CD4-positive, alpha-beta T cell treated with Interleukin-4 for 4 hours (primary cell): Measurements from ENCODE around the gene FRMD4A.

Experiments used
- DNase-seq: peaks from one replicate; pipeline ENCODE4 v3.0.0-alpha.2; 2020

The FRMD4A gene

DNA sequence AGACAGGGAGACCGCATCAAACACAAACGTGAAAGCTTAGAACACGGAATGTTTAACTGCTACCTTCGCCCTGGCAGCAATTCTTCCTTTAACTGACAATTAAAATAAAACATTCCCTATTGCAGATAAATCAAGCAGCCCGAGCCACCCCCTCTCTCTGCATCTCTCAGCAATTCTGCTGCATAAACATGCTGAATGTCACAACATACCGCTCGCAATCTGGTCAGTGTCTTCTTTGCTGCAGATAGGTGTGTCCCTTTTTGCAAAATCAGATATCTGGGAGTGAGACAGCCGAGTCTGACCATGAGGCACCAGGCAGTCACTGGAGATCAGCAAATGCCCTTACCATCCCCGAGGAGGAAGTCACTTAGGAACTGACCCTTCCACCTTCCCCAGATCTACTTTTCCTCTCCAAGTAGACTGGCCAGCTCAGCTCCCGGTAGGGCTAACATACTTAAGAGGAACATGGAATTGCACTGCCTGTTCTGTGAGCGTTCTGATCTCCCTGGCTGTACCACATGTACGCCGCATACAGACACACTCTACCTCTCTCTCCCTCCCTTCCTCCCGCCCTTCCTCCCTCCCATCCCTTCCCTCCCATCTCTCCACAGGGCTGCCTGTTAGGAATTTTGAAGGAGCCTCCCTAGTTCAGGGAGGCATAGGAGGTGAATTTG, at the start of gene FRMD4A:
Gene FRMD4A (minus strand): TSS at position 537 of the 674 bp plus-strand sequence.
- no peak for DNase-seq

DNA sequence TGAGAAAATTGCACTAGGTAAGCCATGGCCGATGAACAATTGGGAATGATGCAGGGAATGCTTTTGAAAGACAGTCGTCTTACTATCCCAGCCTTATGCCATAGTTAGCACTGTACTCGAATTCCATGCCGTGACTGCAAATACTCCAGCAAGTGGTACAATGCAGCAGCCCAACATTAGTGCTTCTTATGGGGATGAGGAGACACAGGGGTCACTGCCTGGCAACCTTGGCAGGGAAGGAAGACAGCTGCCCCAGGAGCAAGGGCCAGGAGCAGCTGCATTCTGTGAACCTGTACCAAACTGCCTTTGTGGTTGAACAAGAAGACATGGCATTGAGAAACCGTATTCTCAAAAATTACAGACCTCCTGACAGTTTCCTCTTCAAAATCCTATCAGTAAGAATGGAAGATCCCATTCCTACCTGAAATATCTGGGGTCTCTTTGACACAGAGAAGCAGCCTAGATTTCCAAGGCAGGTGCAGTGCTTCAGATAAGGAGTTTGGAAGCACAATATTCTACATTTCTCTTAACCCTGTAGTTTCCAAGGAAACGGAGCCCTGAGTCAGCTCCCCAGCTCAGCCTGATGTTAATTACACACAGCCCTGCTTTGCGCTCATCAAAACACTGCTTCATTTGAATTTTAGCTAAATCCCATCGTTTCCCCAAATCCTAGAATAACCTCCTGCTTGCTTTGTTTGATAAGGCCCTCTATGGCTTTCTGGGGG, 49.0 kb upstream of the FRMD4A start:
- no peak for DNase-seq

DNA sequence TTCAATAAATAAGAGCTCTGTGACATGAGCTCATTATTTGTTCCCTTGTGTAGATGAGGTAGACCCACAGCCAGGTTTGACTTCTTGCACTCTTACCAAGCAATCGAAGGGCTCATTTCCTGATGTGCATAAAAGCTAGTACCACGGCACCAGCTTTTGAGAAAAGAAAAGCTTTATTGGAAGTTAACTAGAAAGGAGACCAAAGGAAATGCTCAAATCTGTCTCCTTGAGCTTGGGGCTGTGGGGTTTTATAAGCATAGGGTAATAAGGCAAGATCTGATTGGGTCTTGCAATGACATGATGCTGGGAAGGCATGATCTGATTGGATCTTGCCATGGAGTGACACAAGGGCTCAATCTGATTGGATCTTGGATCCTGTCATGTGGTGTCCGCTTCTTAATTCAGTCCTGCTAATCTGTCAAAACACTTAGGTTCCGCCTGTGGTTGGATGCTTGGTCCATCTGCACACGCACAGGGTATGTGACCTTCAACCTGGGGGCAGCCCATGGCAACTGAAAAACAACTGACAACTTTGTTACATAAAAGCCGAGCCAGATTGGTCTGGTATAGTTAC, 47.8 kb upstream of the FRMD4A start:
- no peak for DNase-seq

DNA sequence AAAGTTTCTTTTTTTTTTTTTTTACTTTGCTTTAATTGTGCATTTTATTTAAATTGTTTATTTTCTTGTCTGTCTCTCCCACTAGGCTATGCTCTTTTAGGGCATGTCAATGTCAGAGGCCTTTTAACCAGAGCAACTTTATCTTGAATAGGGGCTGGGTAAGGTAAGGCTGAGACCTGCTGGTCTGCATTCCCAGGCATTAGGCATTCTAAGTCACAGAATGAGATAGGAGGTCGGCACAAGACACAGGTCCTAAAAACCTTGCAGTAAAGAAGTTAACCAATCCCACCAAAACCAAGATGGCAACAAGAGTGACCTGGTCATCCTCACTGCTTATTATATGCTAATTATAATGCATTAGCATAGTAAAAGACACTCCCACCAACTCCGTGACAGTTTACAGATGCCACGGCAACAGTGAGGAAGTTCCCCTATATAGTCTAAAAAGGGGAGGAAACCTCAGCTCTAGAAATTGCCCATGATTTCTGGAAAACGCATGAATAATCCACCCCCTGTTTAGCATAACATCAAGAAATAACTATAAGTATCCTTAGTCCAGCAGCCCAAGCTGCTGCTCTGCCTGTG, 47.0 kb upstream of the FRMD4A start:
- no peak for DNase-seq

DNA sequence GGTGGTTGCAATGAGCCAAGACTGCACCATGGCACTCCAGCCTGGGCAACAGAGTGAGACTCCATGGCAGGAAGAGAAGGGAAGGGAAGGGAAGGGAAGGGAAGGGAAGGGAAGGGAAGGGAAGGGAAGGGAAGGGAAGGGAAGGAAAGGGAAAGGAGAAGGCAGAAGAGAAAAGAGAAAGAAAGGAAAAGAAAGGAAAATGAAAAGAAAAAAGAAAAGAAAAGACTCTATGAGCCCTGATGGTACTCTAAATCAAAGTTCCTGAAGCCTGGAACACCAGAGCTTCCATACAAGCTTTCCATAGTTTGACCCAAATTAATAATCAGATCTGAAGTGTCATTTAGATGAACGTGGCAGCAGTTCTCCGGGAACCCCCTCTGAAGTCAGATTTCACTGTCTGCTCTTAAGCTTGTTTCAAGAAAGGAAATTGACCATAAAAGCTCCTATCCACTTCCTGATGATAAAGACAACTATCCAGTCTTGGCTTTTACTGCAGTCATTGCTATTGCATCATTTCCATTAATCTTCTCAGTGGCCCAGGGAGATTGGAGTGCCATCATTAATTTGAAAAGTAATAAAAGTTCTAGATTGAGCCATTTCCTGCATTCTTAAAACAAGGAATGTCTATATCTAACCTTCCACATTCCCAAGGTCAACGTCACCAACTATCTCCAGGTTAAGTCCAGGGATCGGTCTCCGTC, 44.2 kb upstream of the FRMD4A start:
- no peak for DNase-seq

DNA sequence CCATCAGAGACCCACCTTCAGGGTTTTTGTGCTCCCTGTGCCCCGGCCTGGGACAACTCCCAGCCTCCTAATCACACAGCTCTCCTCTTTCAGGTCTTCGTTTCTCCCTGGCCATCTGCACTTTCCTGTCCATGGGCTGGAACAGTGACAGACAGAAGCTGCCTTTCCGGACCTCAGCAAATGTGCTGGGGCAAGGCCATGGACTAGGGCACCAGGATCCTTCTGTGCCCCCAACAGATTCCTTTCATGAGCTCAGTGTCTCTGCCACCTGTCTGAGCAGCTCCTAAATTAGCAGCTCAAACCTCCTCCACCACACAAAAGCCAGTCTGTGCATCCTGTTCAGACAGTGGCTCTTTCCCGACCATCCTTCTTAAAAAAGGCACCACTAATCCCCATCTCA, 41.9 kb upstream of the FRMD4A start:
- DNase-seq = no peak

DNA sequence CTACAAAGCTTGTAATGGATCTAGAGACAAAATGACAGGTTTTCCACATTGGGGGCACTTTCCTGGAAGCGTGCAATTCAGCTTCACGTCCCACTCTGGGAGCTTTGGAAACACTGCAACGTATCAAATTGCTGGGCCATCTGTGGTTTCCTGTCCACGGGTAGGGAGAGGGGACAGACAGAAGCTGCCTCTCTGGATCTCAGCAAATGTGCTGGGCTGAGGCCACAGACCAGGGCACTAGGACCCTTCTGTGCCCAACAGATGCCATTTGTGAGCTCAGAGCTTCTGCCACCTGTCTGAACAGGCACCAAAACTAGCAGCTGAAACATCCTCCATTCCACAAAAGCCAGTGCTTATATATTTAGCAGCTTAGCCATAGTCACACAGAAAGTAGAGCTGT, 40.9 kb upstream of the FRMD4A start:
- no peak for DNase-seq

DNA sequence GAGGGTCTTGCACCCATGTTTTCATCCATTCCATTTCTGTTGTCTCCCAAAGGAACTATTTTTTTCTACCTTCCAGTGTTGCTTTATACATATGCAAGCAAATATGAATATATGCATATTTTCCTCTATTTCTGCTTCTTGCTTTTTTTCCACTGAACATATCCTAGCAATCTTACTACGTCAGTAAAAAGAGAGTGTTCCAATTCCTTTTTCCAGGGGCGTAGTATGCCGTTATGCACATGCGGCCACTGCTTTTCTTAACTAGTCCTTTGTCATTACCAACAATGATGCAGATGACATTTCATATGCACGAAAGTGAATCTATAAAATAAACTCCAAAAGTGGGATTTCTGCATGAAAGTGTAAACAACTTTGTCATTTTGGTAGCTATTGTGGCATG, 40.2 kb upstream of the FRMD4A start:
- no peak for DNase-seq

DNA sequence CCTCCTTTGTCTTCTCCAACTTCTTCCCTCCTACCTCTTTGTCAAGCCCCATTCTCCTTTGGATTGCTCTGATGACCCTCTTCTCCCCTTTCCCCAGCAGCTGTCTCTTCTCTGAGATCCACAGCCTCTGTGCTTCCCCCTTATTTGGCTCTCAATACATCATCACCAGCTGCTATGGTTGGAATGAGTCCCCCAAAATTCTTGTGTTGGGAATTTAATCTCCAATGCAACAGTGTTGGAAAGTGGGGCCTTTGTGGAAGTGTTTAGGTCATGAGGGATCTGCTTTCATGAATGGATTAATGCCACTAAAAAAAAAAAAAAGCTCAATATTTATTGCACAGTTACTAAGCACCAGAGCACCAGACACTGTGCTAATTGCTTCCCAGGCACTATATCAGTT, 39.2 kb upstream of the FRMD4A start:
- DNase-seq = no peak

DNA sequence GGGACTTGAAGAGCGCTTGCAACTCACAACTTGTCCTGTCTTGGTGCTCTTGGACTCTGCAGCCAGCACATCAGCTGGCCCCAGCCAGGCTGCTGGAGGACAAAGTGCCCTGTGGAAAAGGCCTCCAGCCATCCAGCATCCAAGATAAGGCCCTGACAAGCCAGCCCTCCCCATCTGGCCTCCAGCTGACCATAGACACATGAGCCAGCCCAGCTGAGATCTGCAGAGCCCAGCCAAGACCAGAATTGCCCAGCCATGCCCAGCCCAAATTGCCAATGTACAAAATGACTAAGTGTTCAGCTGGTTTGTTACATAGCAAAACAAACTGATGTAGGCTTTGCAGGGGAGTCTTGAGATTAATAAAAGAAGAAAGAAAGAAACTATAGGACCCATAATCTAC, 36.0 kb upstream of the FRMD4A start:
- no peak for DNase-seq

DNA sequence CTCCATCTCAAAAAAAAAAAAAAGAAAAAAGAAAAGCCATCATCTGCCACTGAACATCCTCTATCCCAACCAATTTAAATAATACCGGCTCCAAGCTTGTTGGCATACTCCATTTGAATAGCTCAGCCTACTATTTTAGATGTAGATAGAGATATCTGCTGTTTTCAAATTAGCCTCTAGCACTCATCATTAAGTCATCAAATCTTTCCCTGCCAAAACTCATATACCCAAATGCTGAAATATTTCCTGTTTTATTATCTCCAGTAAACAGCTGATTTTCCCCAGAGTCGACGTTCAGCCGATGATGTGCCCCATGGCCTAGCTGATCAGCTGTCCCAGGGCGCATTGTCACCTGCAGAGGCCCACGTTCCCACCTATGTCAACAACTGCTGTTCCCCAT, 34.5 kb upstream of the FRMD4A start:
- no peak for DNase-seq

DNA sequence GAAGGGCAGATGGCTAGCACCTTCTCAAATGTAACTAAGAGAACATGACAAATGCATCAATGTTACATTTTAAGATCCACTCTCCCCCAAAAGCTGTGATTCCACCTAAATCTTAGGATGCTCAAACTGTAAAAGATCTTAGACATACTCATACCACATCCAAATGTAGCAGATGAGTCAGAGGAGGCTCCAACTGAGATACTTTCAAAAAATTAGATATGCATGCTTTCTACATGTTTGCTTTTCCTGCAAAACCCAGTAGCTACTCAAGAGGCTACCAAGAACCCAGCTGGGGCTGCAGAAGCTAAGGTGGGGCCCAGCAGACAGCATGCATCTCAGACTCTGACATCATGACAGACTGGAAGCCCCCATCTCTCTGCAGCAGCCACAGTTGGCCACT, 31.4 kb upstream of the FRMD4A start:
- DNase-seq = no peak

DNA sequence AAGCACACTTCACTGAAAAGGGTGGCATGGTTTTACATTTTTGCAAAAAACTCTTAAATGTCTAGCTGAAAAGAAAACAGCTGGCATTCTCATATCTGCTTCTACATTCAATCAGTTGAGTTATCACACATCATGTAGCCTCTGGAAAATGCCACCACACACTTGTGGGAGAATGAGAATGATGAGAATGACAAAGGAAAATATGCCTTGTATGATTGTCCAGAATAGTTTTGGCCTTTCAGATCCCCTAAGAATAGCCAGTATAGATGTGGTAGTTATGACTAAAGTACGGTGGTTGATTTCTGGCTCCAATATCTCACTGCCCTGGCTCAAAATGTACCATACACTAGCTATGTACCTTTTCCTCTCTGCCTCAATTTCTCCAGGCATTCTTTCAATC, 30.2 kb upstream of the FRMD4A start:
- DNase-seq = no peak

DNA sequence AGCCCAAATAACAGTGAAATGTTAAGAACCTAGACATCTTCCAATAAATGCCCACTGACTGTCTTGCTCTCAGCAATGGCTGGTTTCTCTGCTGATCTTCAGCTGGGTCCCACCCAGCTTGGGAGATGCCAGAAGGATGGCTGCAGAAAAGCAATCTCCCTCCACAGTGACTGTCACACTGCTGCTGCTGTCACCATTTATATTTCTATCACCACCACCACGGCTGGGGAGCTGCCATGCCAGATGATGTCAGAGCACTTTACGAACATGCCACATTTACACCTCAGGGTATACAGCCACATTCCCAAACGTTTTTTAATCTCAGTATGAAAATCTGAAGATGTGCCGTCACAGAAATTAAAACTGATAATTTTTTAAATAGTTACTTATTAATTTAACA, 29.8 kb upstream of the FRMD4A start:
- no peak for DNase-seq

DNA sequence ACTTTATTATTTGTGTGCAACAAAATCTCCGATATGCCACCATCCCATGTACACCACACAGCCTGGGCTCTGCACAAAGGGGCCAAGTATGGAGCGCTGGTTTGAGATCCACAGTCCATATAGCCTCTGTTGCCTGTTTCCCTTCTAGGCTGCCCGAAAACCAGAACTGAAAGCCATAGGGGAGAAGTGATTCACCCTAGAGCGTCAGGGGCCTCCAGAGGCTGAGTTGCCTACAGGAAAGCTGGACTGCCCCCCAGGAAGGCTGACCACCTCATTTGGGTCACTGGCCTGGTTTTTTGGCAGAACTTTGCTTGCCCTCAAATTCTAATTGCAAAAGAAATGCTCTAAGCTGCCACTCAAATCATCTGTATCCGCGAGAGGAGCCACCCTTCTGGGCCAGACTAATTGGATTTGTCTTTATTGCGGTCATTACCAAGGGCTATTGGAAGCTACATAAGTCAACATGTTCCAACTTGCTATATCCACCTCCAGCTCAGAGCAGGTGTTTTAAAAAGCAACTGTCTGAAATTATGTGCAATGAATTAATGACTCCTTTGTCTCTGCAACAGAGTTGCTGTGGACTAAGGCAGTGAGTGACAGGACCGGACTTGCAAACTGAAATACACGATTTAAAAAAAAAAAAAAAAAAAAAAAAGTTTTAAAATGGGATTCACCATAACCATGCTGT, 28.3 kb upstream of the FRMD4A start:
- no peak for DNase-seq

DNA sequence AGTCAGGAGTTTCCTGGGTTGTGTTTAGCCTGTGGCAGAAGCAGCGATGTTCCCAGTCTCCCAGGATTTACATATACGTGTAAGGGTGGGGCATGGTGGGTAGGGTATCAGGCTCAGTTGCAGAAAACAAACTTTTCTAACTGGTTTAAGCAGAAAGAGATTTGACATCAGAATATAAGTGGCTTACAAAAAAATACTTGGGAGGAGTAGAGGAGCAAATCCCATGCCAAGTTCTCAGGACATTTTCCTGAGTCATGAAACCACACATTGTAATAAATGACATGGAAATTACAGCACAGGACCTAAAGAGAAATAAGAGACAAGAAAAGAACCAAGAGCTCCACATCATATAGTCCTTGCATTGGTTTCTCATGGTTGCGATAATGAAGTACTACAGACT, 26.2 kb upstream of the FRMD4A start:
- DNase-seq = no peak

DNA sequence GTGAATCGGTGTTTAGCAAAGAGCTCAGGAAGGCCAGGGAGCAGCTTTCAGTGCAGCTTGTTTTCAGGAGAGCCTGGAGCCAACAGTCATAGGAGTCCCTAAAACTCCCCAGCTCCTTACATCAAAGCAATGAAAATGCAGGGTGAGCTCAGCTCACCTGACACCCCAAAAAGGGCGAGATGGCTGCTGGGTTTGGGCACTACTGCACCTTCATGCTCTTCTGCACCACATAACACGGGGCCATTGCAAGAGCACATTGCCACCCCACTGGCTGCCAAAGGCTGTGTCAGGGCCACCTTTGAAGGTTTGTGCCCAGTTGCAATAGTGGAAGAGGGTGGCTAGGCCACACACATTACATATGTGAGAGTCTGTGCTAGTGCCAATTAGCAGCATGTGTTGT, 25.0 kb upstream of the FRMD4A start:
- no peak for DNase-seq

DNA sequence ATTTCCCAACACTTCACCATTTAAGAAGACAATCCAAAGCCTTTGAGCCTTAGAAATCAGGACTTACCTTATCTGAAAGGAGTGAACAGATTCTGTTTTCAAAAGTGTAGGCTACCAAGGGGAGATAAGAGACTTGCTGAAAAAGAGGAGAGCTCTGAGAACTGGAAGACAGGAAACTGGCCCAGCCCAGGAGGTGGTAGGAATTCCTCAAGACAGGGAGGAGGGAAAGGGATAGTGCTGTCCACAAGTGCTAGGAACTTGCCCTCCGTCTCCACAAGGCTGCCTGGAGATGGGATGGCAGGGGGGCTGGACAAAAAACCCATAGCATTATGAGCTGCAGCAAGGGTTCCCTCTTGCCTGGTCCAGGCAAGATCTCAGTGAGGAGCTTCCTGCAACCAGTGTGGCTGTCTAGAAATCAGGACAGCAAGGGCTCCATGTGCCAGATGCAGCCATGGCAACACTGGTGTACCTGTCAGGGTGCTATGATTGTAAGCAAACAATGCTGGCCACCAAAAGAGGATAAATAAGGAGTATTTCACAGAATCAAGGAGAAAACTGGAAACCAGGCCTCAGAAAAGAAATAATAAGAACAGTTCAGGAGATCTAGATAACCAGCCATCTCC, 22.7 kb upstream of the FRMD4A start:
- DNase-seq = no peak

DNA sequence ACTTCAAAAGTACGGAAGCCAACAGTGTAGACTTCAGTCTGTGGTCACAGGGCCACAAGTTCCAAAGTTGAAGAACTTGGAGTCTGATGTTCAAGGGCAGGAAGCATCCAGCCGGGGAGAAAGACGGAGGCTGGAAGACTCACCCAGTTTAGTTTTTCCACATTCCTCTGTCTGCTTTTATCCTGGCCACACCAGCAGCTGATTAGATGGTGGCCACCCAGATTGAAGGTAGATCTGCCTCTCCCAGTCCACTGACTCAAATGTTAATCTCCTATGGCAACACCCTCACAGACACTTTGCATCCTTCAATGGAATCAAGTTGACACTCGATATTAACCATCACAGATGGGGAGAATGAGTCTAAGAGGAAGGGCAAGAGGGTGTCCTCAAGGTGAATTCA, 19.3 kb upstream of the FRMD4A start:
- DNase-seq = no peak

DNA sequence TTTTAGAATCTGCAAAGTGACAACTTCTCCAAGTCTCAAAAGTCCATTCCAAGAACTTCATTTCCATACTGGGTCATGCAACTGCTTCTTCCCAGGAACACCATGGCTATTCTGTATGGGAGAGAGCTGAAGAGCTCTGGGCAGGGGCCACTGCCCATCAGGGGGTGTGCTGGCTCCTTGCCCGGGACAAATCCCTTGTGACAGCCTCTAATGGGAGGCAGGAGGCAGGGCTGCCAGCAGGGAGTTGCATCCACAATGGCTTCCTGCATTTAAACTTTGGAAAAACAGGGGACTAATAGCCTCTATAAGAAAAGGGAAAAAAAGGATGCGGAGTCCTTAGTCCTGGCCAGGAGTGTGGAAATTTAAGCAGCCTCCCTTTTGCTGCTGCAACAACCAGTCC, 18.4 kb upstream of the FRMD4A start:
- DNase-seq = no peak

DNA sequence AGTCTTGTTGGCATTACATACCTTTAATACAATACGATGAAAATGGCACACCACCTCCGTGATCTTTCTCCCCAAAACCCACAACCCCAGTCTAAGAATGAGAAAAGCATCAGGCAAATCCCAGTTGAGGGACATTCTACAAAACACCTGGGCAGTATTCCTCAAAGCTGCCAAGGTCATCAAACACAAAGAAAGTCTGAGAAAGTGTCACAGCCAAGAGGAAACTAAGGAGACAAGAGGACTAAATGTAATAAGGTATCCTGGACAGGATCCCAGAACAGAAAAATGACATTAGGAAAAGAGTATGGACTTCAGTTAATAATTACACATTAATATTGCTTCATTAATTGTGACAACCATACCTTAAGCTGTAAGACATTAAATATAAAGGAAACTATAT, 14.5 kb upstream of the FRMD4A start:
- no peak for DNase-seq

DNA sequence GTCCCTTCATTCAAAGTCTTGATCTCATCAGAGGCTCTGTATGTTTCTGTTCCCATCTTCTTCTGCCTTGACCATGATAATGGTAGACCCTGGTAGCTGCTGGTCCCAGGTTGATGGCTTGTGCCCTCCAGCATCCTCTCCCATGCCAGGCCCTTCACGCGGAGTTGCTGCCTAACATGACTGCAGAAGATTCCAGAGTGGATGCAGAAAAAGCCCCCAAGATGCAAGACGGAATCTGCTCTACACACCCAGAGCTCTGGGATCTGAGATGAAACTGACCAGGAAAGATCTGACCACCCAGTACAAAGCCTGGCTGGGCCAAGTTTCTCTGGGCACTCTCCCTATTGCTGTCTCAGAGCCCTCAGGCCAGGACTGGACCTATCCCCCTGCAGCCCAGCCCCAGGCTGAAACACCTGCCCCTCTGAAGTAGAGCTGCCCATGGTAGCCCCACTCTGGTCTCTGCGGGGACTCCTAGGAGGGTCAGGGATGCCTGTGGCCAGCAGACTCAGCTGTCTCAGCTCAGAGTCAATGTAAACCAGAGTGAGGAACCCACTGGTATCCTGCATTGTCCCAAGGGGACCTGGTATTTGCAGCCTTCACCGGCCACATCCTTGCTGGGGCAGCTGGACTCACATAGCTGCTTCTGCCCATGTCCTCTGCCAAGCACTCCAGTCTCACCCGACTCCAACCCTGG, 9.5 kb upstream of the FRMD4A start:
- DNase-seq = no peak
